SK-N-MC (cell line): Measurements from ENCODE around the gene EDC3.
"Not testable (repeated sequence)": the region's sequence is repeated elsewhere in the genome, so short reads cannot be mapped to it uniquely, and the experiment has no call there.

ENCODE experiments used
- DNase-seq: peaks from one replicate; pipeline ENCODE4 v3.0.0-alpha.2; 2011; ENCODE audit warnings: low read depth, low spot score
- H3K27ac ChIP-seq: fragments of 200-600 bp; sonication (generic); 2 replicates; pipeline ENCODE4 v1.5.1; 2016; ENCODE audit warnings: mixed run types
- H3K36me3 ChIP-seq: fragments of 200-600 bp; sonication (generic); 2 replicates; pipeline ENCODE4 v1.6.1; 2017; ENCODE audit warnings: antibody characterized with exemption, low read length, mixed read lengths; ENCODE audit not compliant: insufficient read depth
- H3K4me3 ChIP-seq: fragments of 200-600 bp; sonication (generic); 2 replicates; pipeline ENCODE4 v1.5.1; 2016
- H3K9ac ChIP-seq: fragments of 200-600 bp; sonication (generic); 2 replicates; pipeline ENCODE4 v1.8.0; 2017; ENCODE audit warnings: mixed run types, mixed read lengths; ENCODE audit not compliant: insufficient read length
- H3K9me3 ChIP-seq: fragments of 200-600 bp; sonication (generic); 2 replicates; pipeline ENCODE4 v1.6.1; 2017; ENCODE audit warnings: low read depth, mild to moderate bottlenecking, antibody characterized with exemption, low read length, moderate library complexity, mixed read lengths
- EZH2 ChIP-seq: fragments of 200-600 bp; sonication (generic); IDR thresholded peaks from one replicate; pipeline ENCODE4 v1.6.1; 2017; ENCODE audit warnings: antibody characterized with exemption
- FOXP2 ChIP-seq: optimal IDR thresholded peaks from 2 replicates; pipeline ENCODE3; 2011; ENCODE audit warnings: mild to moderate bottlenecking, moderate library complexity; ENCODE audit not compliant: insufficient read depth; ENCODE audit errors: extremely low read length, control extremely low read depth
- POLR2AphosphoS5 ChIP-seq: IDR thresholded peaks from 2 replicates; pipeline ENCODE4 v1.6.1; 2012; ENCODE audit warnings: mild to moderate bottlenecking, low read depth, low read length, borderline replicate concordance

EDC3 gene

DNA sequence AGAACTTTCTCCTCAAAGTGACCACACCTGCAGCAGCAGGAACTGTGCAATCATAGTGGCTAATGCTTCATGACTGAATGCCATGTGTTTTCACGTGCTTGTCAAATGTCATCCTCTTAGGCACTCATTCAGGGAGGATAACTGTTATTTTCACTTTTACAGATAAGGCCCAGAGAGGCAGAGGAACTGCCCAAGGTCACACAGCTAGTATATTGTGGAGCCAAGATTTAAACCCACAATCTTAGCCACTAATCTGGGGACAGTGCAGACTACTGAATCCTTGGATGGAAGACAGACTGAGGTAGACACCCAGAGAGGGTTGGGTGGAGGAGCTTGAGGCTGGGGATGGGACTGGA, 90.1 kb downstream of the EDC3 start:
- no peak for TF ChIP-seq EZH2
- no peak for TF ChIP-seq POLR2AphosphoS5
- TF ChIP-seq FOXP2 = no peak
- no peak for DNase-seq
- no peaks in the 10 kb centered on the region for H3K36me3 ChIP-seq

DNA sequence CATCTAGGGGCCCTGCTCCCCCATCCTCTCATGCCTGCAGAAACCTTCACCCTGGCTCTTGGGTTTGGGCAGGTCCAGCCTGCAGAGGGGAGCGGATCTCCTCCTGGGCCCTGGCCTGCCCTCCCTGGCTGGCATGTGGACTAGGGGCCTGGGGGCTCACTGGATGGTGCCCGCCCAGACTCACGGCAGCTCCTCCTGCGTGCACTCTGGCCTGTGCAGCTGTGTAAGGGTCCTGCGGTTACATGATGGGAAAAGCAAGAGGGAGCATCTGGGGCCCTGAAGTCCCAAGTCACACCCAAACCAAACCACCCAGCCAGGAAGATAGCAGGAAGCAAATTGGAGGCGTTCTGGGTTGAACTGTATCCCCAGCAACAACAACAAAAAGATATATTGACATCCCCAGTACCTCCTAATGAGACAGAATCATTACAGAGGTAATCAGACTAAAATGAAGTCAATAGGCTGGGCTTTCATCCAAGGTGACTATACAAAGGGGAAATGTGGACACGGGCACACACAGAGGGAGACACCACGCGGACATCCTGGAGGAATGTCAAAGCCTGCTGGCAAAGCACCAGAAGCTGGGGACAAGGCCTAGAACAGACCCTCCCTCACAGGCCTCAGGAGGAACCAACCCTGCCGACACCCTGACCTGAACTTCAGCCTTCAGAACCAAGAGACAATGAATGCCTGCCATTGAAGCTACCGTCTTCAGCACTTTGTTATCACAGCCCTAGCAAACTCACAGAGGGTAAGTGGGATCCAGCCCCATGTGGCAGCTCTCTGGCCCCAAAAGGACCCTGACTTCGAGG, 90.6 kb downstream of the EDC3 start:
- no peak for TF ChIP-seq POLR2AphosphoS5
- no peak for DNase-seq
- H3K9ac ChIP-seq = no peak overlapping the region
- H3K27ac ChIP-seq = no peak overlapping the region
- no peak overlapping the region for H3K4me3 ChIP-seq
- no peaks in the 10 kb centered on the region for H3K9me3 ChIP-seq
- H3K36me3 ChIP-seq = no peaks in the 10 kb centered on the region

More for the DNA sequence above, 90.1 kb downstream of the EDC3 start:
- H3K9ac ChIP-seq = no peak overlapping the region
- no peaks in the 10 kb centered on the region for H3K9me3 ChIP-seq
- no peak overlapping the region for H3K4me3 ChIP-seq
- H3K27ac ChIP-seq = no peak overlapping the region

DNA sequence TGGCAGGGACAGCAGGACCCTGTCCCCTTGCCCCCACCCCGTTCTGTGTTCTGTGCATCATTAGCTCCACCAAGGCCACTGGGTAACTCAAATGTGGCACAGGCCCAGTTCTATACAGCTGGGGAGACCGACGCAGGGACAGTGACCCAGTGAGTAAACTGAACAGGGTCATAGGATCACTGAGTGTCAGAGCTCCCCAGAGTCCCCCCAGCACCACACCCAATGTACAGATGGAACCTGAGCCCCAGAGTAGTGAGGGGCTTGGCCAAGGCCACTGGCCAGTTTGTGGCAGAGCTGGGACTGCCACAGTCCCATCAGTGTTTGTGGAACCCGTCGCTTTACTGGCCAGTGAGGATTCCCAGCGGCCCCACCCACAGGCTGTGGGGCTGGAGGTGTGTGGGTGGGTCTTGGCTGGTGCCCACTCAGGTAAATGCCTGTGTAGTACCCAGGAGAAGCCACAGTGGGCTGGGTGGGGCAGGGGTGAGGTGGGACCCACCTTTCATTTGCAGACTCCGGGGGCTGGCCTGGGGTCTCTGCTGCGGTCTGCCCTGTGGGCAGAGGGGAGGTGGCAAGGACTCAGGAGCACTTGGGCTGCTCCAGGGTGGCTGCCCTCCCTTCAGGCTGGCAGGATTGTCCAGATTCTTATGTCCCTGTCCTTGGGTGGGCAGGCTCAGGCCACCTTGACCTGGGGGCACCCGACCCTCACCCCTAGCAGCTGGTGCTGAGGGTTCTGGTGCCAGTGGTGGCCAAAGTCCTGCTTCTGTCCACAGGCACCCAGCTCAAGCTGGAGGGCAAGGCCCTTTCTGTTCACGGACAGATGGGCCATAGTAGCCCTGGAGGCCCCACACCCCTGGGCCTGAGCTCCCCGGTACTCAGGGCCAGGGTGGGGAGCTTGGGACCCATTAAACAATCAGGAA, 91.8 kb downstream of the EDC3 start:
- Histone ChIP-seq H3K4me3 (no peak overlapping the region), H3K27ac (no peak overlapping the region), H3K9me3 (no peaks in the 10 kb centered on the region), H3K36me3 (no peaks in the 10 kb centered on the region), H3K9ac (no peak overlapping the region)
- TF ChIP-seq POLR2AphosphoS5 (no peak), EZH2 (no peak), FOXP2 (no peak)
- no peak for DNase-seq

DNA sequence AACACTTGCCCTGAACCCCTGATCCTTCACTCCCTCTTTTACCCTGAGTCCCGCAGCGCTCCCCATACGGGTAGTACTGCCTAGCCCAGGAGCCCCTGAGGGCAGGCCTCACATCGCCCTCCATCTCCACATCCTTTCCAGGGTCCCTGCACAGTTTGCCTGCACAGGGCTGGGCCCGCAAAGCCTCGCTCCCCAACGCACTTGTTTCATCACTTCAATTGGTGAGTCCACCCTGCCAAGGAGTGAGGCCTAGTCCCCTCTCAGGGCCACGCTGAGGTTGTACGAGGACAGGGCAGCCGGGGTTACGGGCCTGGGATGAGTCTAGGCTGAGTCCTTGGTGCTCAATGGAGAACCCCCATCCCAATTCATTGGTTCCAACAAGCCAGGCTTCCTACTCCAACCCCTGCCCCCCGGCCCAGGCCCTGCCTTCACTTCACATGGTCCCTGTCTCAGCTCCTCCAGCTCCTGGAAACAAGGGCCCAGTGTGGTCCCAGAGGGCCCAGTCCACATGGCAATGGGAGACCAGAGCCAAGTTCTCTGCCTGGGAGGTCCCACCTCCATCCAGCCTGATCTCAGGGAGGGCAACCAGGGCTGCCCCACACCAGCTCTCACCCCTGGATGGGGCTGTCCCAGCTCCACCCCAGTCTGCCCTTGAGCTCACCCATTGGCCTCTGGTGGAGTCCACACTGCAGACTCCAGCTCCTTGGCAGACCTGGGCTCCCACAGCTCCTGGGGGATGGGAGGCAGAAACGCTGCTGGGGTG, 92.6 kb downstream of the EDC3 start:
- Histone ChIP-seq H3K27ac (no peak overlapping the region), H3K4me3 (no peak overlapping the region), H3K9me3 (no peaks in the 10 kb centered on the region), H3K9ac (no peak overlapping the region), H3K36me3 (no peaks in the 10 kb centered on the region)
- TF ChIP-seq EZH2 (no peak), POLR2AphosphoS5 (no peak), FOXP2 (no peak)
- no peak for DNase-seq

DNA sequence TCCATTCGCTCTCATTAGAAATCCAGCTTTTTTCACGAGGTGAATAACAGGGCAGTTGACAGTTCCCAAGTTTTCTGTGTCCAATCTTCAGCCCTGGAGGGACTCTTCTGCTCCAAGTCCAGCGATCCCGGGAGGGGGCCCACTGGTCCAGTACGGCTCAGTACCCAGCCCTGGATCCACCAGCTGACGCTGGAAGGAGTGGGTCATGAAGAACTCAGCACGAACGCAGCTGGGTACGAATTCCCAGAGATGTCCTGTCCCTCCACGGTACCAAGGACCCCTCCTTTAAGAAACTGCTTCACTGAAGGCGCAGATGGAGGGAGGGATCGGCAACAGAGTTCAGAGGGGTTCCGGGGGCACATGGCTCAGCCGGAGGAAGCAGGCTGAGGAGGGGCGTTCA, 96.7 kb downstream of the EDC3 start:
- no peaks in the 10 kb centered on the region for H3K36me3 ChIP-seq
- H3K9ac ChIP-seq = no peak overlapping the region
- no peaks in the 10 kb centered on the region for H3K9me3 ChIP-seq
- no peak for DNase-seq
- TF ChIP-seq FOXP2 (no peak), POLR2AphosphoS5 (no peak), EZH2 (no peak)
- H3K4me3 ChIP-seq = no peak overlapping the region
- H3K27ac ChIP-seq = no peak overlapping the region

DNA sequence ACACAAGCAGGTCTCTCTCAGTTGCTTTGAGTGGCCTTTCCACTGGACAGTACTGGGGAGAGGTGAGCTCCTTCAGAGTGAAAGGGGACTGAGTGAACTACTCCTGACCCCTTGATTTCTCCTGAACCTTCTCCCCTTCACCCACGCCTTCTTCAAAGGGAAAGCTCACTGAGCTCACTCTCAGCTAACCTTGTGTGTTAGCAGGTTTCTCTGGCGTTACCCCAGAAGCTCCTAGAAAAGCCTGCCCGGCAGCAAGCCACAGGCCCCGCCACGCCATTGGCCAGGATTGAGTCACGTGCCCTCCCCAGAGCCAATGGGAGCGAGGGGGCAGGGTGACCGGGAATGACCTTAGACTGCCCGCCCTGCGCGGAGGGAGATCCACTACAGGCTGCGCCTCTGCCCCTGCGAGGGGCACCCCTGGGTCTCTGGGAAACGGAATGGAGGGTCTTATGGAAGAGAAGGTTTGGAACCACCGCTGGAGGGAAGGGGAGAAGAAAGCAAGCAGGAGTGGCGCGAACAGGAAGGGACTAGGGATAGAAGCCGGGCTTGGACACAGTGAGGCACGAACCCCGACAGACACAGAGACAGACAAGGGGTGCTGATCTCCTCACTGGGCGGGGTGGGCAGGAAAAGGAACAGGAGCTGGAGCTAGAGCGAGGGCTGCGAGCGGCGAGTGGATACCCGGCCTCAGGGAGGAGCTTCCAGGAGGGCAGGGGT, 97.5 kb downstream of the EDC3 start:
- DNase-seq = no peak
- no peak overlapping the region for H3K27ac ChIP-seq
- H3K36me3 ChIP-seq = no peaks in the 10 kb centered on the region
- no peak overlapping the region for H3K9ac ChIP-seq
- H3K9me3 ChIP-seq = no peaks in the 10 kb centered on the region
- TF ChIP-seq EZH2 (no peak), FOXP2 (no peak), POLR2AphosphoS5 (peak; percentile 45; the same call in 1 of the 2 replicates)
- no peak overlapping the region for H3K4me3 ChIP-seq

DNA sequence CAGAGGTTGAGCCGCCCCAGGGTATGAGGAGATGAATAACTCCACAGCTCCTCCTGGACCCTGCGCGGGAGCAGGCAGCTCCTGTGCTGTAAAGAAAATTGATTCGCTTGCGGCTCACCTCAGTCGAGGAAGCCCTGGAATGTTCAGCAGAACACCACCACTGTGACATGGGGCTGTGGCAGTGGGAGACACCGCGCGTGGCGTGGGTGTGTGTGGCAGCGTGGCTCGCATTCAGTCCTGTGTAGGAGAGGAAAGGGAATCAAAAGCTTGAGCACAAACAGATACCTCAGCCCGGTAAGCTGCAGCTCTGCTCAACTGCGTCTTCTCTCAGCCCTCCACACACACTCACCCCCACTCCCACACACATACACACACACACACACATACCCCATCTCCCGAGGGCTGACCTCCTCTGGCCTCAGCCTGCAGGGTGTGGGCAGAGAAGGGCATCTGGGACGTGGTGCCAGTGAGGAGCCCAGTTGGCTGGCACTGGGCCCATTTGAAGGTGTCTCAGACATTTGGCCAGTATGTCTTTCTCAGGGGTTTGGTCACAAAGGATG, 98.6 kb downstream of the EDC3 start:
- not testable (repeated sequence) for H3K4me3 ChIP-seq, H3K9me3 ChIP-seq, H3K9ac ChIP-seq, H3K27ac ChIP-seq, DNase-seq, H3K36me3 ChIP-seq

DNA sequence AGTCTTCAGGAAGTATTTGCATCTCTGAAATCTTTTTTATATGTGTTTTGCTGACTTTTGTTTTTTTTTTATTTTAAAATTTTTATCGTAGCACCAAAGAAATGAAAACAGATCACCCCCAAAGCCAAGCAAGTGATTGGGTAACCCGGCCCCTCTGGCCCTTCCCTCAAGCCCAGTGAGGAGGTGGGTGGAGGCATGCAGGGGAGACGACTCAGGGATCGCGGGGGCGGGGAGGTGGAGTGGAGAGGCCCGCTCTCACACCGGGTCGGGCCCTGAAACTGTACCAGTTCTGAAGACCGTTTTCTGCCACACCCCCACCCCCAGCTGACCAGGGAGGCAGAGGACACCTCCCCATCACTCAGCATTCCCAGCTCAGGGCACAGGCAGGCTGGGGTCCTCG, 99.1 kb downstream of the EDC3 start:
- H3K36me3 ChIP-seq, H3K9me3 ChIP-seq, DNase-seq, H3K9ac ChIP-seq, H3K4me3 ChIP-seq, H3K27ac ChIP-seq: not testable (repeated sequence)
